Activated CD8-positive, alpha-beta memory T cell treated with anti-CD3 and anti-CD28 coated beads, Interleukin-2, amount 50 U/mL, for 4 hours (primary cell): ENCODE data around the gene ZNF14.
"Not testable (repeated sequence)": the region's sequence is repeated elsewhere in the genome, so short reads cannot be mapped to it uniquely, and the experiment has no call there.

Experiments
- DNase-seq: peaks from one replicate; pipeline ENCODE4 v3.0.0-alpha.2; 2020

ZNF14 gene

DNA sequence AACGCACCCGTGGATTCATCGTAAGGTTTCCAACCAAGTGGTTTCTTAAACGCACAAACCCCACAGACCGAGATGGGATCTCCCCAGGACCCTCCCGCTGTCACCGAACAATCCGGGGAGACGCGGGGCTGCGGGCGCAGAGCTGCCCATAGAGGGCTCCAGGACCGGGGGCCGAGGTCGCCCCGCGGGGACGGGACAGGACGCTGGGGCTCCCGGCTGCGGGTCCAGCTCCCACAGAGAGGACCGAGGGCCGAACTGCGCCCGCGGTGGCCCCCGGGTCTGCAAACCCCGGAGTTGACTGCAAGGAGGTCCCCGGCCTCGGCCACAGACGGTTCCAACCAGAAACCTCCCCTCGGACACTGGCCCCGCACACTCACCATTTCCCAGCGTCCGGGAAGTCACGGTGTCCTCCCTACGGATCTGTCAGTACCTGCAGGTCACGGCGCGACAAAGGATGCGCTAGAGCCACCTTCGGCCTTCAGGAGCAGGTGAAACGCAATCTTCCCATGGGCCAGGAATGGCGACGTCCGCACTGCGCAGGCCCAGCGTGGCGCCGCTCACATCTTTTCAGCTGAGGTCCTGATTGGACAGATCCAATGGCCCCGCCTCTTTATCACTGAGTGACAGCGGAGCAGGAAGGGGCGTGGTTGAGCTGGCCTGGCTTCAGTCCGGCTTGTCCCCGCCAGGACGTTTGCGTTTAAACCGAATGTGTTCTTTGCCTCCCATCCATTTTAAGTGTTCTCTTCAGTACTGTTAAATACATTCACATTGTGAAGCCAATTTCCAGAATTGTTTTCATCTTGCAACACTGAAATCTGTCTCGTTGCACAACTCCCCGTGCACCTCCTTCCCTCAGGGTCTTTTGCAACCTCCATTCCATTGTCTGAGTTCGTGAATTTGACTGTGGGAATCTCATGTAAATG is at the start of gene ZNF14:
TSS of gene ZNF14 (minus strand) at position 534 of the 923 bp plus-strand sequence. CDS start at position 380, 154 bp downstream.
- peak; percentile 90 for DNase-seq

DNA sequence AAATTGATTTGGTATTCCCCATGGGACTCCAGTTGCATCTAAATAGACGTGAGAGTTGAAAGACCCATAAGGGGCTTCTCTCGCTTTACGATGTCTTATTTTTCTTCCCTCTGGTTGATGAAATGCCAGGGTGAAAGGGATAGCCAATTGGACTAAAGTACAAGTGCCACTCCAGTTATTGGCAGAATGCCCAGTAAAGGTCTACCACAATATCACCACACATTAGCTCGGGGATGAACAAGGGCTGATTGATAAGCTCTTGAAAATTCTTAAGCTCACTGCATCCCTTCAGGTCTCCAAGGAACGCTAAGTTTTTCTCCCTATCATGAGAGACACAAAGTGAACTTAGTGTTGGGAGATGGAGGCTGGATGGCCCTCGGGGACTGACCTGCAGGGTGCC is 48.9 kb upstream of the ZNF14 start:
- not testable (repeated sequence) for DNase-seq

DNA sequence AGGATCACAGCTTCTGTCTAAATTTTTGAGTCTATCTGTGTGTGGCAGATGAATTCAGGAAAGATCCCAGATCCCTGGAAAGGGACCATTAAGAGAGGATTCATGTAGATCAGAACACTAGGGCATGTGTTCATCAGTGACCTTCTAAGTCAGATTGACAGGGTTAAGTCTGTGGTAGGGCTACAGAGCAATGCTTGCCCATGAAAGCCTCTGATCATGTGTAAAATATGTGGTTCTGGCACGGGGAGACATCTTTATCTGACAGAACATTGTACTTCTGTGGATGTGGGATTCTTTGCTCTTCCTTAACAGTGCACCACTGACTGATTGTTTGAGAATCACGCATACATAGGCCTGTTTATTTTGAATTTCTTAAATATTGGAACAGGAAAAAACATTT is 45.8 kb upstream of the ZNF14 start:
- DNase-seq: no peak

DNA sequence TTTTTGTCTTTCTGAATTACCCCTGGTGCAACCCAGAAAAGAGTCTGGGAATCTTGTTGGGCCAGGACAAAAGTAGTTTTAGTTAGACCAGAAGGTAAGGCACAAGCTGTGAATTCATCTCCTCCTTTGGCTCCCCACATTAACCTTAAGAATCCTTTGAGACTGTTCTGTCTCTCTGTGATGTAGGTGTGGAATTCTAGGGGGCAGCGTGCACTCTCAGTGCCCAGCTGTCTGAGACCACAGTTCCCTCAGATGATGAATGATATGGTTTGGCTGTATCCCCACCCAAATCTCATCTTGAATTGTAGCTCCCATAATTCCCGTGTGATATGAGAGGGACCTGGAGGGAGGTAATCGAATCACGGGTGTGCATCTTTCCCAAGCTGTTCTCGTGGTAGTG is 44.8 kb upstream of the ZNF14 start:
- DNase-seq: no peak

DNA sequence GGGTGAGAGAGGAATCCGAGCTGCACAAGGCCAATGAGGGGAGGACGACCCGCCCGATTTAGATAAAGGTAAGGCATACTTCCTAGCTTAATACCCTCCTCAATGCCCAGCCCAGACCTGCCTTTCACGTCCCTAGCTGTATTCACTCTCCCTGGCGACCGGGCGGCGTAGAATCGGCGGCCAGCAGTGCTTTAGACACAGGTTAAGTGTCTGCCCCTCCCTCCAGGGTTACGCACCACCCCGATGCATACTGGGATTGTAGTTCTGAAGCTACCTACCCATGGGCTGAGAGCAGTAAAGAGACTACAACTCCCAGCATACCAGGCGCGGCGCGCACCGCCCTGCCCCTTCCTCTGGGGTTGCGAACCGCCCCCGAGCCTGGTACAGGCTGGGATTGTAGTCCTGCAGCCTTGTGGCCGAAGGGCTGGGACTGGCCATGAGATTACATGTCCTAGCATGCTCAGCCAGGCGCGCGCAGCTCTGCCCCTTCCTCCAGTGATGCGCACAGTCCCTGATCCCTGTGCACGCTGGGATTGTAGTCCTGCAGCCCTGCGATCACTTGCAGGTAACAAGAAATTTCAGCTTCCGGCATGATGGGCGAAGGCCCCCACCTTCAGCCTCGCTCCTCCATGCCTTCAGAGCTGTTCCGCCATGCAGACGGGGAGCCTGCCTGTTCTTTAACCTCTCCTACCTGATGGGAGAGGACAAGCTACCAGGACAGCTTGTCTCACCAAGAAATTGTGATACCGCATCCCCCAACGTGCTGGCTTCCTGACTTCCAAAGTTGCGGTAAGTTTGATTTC is 43.5 kb upstream of the ZNF14 start:
- DNase-seq: peak; percentile 90

DNA sequence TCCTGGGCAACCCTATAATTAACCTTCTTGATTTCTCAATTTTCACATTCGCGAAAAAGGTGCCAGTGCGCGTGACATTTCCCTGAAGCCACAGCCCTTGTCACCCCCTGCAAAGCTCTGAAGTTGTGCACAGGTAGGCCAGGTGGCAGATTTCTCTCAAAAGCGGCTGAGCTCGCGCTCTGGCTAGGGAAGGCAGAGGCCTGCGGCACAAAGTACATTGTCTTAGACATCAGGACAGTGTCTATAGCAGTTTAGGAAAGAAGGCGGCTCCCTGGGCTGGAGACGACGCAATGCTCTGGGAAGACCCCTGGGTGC is 42.9 kb upstream of the ZNF14 start:
- no peak for DNase-seq

DNA sequence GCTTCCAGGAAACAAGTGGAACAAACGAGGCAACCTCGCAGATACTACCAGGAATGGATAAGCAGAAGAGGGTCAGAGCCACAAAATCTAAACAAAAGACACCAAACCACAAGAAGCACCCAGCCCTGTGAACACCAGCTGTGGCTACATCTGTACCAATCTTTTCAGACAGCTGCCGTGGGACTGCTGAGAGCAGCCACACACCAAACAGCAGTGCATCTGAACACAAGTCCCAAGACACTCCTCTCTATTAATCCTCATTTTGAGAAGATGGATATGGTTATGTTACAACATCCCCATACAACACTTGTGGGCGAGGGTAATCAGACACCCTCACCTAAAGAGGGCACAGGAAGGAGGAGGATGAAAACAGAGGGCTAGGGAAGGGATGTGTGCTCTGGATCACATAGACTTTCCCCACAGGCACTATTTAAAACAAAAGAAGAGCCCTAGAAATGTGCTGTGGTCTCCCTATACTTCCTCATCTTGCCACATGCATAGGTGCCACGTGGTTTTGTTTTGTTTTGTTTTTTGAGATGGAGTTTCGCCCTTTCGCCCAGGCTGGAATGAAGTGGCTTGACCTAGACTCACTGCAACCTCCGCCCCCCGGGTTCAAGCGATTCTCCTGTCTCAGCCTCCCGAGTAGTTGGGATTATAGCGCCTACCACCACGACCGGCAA is 41.6 kb upstream of the ZNF14 start:
- DNase-seq: no peak

DNA sequence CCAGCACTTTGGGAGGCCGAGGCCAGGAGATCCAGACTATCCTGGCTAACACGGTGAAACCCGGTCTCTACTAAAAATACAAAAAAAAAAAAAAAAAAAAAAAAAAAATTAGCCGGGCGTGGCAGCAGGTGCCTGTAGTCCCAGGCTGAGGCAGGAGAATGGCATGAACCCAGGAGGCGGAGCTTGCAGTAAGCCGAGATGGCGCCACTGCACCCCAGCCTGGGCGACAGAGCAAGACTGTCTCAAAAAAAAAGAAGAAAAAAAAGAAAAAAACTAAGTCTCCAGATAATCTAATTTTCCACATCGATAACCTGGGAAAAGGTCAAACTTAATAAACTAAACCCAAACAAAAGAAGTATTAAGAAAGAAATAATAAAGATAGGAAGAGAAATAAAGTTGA is 39.1 kb upstream of the ZNF14 start:
- DNase-seq: not testable (repeated sequence)

DNA sequence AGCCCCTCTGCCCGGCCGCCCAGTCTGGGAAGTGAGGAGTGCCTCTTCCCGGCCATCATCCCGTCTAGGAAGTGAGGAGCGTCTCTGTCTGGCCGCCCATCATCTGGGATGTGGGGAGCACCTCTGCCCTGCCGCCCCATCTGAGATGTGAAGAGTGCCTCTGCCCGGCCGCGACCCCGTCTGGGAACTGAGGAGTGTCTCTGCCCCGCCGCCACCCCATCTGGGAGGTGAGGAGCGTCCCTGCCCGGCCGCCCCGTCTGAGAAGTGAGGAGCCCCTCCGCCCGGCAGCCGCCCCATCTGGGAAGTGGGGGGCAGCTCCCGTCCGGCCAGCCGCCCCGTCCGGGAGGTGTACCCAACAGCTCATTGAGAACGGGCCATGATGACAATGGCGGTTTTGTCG is 37.1 kb upstream of the ZNF14 start:
- DNase-seq: not testable (repeated sequence)

DNA sequence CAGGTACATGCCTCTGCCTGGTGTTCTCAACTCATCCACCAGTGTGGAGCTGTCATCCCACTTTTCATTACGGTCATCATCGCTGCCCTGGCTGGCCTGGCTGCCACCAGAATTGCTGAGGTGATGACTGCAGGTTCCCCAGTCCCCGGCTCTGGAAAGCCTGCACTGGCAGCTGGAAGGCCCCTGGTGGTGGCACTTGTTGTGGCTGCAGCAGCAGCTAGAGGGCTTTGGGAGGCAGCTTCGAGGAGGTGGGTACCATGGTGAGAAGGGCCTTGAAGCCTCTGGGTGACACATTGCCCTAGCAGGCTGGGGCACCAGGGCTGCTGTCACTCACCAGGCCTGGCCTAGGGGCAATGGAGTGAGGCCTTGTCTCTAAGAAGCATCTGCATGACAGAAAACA is 25.3 kb upstream of the ZNF14 start:
- no peak for DNase-seq

DNA sequence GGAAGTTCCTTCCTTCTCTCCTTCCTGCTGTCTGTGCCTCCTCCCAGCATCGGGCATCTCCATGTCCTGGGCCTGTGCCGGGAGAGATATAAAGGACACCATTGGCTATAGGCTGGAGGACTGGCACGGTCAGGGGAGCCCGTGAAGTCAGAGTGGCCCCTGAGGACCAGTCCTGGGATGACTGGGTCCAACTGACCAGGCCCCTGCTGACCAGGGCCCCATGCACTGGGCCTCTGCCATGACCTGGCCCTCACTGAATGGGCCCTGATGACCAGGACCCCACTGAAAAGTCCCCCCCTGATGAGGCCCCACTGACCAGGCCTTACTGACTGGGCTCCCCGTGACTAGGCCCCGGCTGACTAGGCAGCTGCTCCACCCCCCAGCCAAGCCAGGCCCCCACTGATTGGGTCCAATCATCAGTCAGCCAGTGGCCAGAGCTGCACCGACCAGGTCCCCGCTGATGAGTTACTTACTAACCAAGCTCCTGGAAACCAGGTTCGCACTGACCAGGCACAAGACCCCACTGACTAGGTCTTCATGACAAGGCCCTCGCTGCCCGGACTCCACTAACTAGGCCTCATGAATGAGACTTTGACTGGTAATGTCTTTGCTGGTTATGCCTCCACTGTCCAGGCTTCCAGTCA is 20.0 kb upstream of the ZNF14 start:
- no peak for DNase-seq

DNA sequence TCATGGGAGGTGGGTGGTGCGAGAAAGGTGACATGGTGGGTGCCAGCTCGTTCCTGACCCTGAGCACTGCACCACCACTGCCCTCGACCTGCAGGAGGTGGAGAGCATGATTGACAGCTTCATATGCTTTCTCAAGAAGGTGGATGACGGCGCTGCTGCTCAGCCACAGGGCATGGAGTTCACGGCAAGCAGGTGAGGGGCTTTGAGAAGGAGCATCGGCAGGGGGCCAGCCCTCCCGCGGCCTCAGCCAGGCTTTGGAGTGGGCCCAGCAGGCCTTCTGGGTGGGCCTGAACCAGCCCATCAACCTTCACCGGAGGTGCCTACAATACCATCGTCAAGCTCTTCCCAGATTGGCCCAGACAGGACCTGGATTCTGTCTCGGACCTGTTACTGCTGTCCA is 18.9 kb upstream of the ZNF14 start:
- no peak for DNase-seq

DNA sequence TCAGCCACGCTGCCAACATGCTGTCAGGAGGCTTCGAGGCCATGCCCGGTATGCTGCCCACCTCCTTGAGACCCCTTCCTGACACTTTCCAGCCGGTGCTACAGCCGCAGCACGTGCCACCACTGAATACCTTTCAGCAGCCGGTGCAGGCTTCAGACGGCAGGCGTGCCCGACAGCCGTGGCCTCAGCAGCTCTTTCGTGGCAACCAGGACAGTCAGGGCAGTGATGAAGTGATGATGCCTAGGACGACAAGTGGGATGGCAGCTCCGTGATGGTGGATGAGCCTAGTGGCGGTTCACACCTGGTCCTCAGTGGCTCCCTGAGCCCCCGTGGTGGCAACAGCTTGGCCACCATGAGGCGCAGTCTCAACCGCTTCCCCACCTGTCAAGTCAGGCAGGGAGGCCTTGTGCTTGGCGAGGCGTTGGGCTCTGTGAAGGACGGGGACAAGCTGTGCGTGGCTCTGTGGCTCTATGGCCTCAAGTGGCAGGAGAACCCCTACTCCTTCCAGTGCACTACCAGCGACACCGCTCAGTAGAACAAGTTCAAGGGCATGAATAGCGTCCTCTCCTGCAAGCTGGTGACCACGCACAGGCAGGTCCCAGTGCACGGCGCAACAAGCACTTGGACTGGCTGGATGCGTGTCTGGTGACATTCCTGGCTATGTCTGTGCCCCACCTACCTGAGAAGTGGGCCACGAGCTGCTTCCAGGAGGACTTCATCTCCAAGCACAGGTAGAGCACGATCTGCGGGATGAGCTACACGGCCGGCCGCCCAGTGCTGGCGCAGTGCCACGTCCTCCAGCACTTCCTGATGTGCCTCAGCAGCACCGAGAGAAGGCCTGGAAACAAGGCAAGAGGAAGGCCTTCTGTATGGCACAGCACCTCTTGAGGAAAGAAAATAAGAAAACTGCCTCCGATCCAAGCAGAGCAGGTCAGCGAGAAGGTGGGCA is 18.2 kb upstream of the ZNF14 start:
- DNase-seq: no peak

DNA sequence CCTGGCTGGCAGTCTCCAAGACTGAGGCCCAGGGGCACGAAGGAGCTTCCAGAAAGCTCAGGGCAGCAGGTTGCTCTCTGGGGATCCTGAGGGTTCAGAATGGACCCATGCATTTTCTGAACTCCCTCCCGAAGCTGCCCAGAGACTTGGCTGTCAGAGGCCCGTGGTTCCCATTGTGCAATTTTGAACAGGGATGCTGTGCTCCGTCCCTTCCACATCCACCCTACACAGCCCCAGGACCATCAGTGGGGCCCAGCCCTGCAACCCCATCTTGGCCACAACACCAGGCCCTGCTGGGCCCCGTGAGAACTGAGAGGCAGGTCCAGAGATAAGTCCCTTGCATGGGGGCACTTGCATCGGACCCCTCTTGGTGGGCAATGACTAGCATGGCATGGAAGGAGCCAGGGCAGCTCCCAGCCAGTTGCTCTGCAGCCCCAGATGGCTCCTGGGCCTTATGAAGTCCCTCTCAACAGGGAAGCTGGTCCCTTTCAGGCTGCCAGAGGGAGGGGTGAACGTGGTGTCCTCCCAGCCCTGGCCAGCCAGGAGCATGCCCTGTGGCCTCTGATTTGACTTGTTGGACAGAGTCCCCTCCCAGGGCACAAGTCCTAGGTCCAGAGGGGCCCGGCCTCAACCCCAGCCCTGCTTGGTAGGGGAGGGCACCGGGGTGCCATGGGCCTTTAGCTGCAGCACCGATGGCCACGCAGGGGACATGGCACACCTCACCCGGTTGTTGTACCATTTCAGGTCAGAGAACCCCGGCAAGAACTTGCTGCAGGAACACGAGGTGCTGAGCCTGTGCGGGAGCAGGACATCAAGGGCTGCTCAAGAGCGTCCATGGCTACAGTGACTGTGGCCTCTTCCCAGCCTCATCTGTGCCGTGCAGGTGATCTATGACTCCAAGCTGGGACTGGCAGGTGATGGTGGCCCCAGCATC is 17.3 kb upstream of the ZNF14 start:
- no peak for DNase-seq

DNA sequence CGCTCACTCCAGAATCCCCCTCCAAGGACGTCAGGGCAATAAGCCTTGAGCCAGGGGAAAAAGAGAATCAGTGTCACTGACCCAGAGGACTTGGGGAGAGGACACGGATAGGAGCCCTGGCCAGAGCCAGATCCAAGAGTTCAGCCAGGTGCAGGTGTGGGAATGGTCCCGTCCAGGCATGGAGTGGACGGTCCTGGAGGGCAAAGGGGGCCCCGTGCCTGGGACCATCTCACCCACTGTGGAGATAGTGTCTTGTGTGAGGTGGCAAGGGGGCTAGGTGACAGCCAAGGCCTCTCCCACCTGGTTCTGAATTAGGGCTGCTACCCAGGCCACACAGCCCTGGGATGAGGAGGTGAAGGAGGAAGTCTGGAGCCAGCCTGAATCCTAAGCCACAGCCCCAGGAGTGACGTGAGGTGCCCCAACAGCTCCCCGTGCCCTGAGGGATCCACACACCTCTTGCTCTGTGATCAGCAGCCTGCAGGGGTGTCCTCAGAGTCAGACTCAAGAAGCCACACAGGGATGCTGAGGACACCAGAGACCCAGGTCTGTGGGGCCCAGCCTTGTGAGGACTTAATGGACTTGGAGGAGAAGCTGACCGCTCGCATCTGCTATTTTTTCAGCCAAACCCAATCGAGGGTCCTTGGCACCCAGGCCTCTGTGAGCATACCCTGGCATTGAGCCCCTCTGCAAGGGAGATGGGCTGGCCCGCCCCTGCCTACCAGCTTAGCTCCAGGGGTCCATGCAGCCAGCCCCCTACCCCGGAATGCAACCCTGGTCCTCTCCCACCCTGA is 16.4 kb upstream of the ZNF14 start:
- no peak for DNase-seq

DNA sequence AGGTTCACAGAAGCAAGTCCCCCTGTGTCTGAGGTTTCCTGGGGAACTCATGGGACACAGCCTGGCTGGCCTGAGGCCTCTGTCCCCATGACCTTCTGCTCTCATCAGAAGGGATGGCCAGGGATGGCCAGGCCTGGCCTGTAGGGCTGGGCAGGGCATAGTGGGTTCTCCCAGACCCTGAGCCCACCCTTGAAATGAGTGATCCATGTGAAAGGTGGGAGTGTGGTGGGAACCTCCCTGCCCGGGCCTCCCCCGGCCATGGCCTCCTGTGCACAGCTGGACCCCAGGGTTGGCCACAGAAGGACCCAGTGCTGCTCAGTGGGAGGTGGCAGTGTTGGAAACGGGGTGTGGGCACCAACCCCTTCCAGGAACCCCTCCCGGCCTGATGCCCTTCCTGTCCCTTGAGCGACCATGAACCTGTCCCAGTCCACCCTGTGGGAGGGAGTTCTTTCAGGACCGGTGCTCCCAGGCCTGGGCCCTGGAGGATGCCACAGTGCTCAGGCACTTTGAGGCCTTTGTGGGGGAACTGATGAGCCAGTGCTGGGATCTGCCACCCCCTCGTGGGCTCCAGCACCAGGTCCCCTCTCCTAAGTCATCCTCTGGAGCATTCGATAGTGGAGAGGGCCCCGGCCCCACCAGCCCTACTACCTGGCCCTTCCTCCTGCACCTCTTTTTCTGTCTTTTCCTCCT is 15.5 kb upstream of the ZNF14 start:
- DNase-seq: no peak

DNA sequence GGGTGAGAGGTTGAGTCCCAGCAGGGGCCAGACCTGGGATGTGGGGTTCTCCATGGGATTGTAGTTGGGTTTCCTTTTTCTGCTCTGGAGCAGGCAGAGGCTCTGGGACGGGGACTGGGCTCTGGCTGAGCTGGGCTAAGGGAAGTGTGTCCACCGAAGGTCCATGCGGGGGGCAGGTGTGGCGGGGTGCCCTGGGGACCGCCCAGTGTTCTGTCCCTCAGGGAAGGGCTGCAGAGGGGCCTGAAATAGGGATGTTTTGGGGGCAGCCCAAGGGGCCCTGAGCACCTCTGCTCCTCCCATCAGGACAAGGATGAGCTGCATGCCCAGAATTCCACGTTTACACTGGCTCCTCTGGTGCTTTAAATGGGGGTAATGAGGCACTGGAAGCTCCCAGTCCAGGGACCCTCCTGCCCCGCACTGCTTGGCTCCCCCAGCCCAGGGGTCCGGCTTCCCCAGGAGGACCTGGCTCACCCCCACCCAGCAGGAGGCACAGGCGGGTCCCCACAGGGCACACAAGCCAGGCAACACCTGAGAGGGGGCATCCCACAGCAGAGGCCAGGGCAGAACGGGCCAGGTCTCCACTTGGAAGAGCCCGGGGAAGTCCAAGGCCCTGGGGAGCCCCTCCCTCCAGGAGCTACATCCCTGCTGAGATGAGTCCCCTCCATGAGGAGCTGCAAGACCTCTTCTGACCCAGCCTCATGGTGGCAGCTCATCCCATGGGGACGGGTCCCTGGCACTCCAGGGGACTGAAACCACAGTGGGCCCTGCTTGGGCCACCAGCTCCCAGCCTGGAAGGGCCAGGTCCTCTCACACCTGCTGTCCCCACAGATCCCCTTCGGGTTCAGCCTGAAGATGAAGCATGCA is 14.7 kb upstream of the ZNF14 start:
- no peak for DNase-seq
